ENCODE measurements around the gene KCNH1.
"Not testable (repeated sequence)": the region's sequence is repeated elsewhere in the genome, so short reads cannot be mapped to it uniquely, and the experiment has no call there.

KCNH1 gene

GRCh38 chr1:210681158-210681557, 452.8 kb downstream of the KCNH1 start:
- no peak for DNase-seq (ENCODE audit: low read depth)

- DNase-seq (ENCODE audit: low read depth): no peak
Observed at GRCh38 chr1:210678306-210678705, 455.6 kb downstream of the KCNH1 start.

- no peak for DNase-seq (ENCODE audit: low read depth)
Observed at GRCh38 chr1:210677533-210677932, 456.4 kb downstream of the KCNH1 start.

GRCh38 chr1:210676539-210676938, 457.4 kb downstream of the KCNH1 start:
- no peak for DNase-seq (ENCODE audit: low read depth)

DNA sequence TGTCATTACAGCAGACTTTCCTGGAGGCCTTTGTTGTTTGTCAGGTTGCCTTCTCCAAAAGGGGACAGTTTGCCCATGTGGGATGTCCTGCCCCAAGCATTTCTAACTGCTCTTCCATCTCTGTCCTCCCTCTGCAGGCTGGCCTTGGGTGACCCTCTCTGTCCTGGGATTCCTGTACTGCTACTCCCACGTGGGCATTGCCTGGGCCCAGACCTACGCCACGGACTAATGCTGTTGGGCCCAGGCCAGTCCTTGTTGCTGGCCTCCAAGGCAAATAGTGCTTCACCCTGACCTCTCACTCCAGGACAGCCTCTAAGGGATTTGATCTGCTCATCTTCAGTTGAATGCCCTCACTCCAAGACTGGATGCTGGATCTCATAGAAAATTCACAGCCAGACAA, 459.8 kb downstream of the KCNH1 start:
- DNase-seq (ENCODE audit: low read depth): no peak

DNA sequence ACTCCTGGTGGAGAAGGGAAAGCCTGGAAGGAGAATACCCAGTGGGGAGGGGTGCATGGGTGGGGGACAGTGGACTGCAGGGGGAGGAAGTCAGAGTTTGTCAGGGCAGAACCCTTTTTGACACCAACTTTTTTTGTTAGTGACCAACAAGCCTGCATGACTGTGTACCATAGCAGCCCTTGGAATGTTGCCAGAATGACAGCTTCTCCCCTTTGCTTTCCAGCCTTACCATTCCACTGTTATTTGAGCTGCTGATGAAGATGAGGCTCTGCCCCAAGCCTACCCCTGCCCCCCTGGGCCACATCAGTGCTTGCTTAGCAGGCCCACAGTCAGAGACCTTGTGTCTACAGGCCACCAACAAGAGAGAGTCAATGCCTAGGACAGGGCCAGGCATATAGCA, 464.0 kb downstream of the KCNH1 start:
- no peak for DNase-seq (ENCODE audit: low read depth)

DNA sequence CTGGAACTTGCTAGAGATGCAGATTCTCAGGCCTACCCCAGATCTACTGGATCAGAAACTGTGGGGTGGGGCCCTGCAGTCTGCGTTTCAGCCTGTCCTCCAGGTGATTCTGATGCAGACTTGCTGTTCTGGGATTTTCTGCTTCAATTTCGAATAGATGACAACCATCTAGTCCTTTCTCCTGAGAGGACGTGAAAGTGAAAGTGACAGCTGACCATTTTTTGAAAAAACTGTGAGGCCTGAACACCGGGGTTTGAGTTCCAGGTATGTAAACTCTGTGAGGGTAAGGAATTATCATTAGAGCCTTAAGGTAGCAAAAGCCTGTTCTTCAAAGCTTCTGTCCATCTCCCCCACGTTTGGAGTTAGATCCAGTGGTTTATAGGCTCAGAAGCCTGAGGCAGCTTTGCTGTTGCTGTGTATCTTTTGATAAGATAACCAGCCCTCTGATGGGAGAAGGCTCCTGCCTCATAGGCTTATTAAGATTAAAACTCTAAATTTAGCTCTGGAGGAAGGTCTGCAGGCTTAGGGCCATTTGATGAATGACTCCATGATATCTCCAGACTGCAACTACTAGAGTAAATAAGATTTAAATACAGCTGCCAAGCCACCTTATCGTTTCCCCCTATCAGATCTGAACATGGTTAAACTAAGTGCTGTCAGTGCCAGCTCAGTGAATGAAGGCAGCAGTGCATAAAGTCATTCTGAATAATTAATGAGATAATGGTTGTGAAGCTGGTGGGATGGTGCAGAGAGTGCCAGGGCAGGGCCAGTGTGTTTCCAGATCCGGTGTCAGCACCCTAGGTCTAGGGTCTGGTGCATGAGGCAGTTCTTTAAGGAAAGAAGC, 470.0 kb downstream of the KCNH1 start:
- DNase-seq (ENCODE audit: low read depth): no peak

DNA sequence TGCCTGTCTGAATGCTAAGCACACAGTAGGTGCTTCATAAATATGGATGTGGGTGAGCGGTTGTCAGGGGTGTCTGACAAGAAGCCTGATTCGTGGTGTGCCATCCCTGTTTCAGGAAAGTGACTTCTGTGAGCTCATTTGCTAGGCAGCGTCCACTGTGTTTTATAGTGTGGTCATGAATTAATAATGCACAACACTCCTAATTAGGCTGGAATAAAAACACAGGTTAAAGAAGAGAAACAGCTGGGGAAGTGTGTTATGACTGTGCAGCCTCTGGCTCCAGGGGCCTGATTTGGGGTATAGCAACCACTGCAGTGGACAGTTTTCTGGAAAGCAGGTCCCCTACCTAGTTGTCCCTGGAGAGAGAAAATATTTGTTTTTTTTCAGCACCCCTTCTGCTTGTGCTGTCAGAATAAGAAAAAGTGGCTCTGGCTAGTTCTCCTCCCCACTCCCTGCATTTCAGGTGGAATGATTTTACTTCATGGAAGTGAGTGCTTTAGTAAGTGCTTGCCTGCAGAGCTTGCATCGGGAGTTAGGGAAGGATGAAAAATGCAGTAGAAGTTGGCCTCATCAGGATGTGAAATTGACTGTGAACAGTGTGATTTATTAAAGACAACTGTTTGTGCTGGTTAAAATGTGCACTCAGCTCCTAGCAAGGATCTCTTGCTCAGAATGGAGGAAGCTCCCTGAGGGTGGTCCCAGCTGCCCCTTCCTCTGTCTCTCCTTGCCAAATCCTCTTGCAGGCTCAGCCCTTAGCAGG, 471.5 kb downstream of the KCNH1 start:
- no peak for DNase-seq (ENCODE audit: low read depth)

- not testable (repeated sequence) for DNase-seq (ENCODE audit: low read depth)
Observed at GRCh38 chr1:210661520-210661919, 472.4 kb downstream of the KCNH1 start.

DNA sequence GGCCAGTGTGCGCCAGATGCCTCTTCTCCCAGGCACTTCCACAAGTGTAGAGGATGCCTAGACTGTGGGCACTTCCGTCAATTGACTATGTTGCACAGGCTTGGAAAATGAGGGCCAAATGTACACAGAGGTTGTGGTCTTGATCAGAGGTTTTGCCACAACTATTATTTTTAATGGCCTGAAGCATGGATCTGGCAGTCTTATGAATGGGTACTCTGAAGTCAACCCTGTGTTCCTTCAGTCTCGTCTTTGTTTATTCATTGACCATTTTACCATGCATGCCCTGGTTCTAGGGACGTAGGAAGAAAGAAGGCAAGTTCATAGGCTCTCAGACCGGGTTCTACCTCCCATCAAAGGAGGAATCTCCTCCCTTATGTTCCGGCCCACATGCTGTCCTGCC, 476.1 kb downstream of the KCNH1 start:
- DNase-seq (ENCODE audit: low read depth): no peak

DNA sequence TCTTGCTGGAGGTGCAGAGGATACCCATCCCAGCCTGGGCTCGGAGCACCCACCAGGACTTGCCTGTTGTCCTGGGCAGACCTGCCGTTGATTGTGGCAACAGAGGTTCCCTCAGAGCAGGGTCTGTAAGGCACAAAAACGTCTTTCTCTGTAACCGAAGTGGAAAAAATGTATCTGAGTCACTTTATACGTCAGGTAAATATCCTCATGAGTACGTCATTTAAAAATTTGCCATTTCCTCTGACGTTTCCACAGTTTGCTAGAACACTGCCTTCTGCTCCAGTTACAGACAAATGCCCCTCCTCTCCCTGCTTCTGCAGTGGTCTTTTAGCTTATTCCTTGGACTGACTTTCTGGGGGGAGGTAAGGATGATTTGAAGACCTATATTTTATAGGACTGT, 478.4 kb downstream of the KCNH1 start:
- no peak for DNase-seq (ENCODE audit: low read depth)

DNA sequence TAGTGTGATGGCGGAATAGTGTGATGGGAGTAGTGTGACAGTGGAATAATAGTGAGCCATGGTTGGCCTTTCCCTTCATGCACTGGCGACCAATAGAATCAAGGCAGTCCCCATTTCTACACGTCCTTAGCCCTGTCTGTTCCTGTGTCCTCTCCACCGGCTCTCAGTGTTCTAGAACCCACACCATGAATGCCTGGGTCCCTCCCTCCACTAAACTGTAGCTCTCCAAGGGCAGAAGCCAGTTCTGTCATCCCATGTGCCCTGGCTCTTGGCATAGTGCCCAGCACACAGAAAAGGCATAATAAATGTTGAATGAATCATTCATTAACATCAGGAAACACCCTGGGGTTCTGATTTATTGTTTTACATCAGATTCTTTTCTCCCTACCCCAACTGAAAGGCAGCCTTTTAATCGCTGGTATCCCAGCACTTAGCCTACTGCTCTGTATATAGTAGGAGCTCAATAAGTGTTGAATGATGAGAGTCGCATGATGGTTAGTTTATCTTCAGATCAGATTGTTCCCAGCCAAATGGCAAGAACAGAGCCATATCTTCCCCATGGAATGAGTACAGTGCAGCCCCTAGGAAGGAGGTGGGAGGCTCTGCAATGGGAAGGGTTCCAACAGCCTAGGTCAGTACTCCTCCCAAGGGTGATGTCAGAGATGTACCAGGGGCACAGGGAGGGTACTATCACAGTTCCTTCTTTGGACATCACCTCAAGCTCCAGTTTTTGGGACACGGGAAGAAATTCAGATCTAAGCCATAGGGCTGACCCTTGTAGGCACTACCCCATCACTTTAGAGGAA, 479.6 kb downstream of the KCNH1 start:
- DNase-seq (ENCODE audit: low read depth): no peak

- DNase-seq (ENCODE audit: low read depth): no peak
Observed at GRCh38 chr1:210653771-210654170, 480.2 kb downstream of the KCNH1 start.

GRCh38 chr1:210652329-210652954, 481.5 kb downstream of the KCNH1 start:
- DNase-seq (ENCODE audit: low read depth): no peak

- no peak for DNase-seq (ENCODE audit: low read depth)
Observed at GRCh38 chr1:210650403-210650802, 483.5 kb downstream of the KCNH1 start.

GRCh38 chr1:210648588-210649269, 485.2 kb downstream of the KCNH1 start:
- DNase-seq (ENCODE audit: low read depth): no peak

DNA sequence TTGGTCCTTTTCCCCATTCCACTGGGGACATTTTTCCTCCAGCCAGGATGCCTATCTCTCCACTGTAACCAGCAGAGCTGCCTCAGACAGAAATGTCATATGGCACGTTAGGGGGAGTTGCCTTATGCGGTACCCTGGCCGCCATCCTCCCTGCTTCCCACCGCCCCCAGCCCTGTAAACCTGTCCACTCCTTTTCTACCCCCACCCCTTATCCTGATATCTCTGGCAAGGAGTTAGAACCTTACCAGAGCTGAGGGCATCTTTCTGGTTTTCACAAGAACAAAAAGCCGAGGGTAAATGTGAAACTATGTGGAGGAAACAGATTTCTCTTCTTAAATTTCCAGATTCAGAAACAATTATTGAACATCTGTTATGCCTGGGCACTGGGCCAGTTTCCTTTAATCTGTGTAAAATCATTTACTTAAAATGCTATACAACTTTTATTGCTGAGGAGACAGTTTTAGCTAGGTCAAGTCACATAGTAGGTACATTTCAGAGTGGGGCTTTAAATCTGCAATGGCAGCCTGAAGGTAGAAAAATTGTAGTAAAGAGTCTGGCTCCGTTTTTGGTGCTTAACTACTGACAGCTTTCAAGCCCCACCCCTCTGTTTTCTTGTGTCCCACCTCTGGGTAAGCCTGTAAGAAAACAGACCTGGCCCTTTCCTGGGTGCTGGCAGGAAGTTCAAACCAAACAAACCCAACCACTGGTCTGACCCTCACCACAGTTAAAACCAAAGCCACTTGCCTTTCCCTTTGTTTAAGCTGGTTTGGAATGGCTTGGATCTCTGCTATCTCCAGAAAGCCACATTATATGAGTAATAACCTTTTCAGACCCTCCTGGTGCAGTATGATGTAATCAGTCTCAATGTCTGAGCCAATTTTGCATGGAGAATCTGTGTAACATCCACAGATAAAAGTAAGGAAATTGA, 486.3 kb downstream of the KCNH1 start:
- no peak for DNase-seq (ENCODE audit: low read depth)

- no peak for DNase-seq (ENCODE audit: low read depth)
Observed at GRCh38 chr1:210646258-210646616, 487.7 kb downstream of the KCNH1 start.

GRCh38 chr1:210645582-210646257, 488.2 kb downstream of the KCNH1 start:
- DNase-seq (ENCODE audit: low read depth): no peak

DNA sequence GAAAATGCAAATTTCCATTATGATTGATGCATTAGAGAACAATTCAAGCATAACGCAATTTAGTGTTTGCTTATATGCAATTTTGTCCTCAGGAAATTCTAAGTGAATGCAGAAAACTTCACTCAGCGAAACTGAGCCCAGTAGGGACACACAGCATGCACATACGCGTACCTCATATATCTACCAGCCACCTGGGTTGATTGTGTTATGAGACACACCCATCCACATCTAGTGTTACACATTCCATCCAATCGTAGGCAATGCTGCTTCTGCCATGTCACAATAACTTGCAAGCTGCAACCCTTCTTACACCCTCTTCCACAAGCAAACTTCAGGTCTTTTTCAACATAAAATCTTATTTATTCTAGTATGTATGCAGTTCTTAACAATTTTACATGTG, 492.4 kb downstream of the KCNH1 start:
- DNase-seq (ENCODE audit: low read depth): no peak

Measured in stimulated activated CD8-positive, alpha-beta memory T cell treated with anti-CD3 and anti-CD28 coated beads, Interleukin-12 subunit alpha, Interleukin-12 subunit beta, amount 100 ng/mL, for 4 hours (primary cell).